Stimulated activated CD4-positive, alpha-beta T cell treated with anti-CD3 and anti-CD28 coated beads, Interleukin-2, amount 100 ng/mL, for 4 hours (primary cell): Measurements from ENCODE around the gene AQR.

Source experiments
- DNase-seq: peaks from one replicate; pipeline ENCODE4 v3.0.0-alpha.2; 2020; ENCODE audit warnings: low read depth

AQR gene

GRCh38 chr15:34879107-34879506, 90.4 kb downstream of the AQR start:
- no peak for DNase-seq

DNA sequence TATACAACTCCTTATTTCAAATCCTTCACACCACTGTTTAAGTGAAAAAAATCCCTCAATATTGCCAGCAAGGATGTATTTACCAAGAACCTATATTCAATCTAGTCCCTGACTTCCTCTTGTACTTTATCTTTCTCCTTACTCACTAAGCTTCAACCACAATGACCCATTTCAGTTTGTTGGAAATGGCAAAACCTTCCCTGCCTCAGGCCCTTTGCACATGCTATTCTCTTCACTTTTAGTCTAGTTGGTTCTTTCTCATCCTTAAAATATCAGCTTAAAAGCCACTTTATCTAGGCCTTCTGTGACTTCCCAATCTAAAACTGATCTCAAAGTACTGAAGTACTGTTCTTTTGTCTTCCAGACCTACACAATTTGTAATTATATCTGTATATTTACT, 92.9 kb downstream of the AQR start:
- no peak for DNase-seq

DNA sequence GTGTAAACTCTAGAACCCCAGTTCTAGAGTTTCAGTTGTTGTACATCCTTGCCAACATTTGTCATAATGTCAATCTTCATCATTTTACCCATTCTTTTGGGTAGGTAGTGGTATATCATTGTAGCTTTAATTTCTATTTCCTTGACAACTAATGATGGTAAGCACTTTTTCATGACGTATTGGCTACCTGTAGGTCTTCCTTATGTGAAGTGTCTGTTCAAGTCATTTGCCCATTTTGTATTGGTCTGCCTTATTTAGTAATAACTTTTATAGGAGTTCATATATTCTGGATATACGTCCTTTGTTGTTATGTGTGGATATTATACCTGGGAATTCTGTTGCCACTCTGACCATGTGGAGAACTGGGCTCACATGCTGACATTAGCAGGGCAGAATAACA, 100.4 kb downstream of the AQR start:
- no peak for DNase-seq

GRCh38 chr15:34865531-34865930, 104.0 kb downstream of the AQR start:
- DNase-seq: no peak

GRCh38 chr15:34861214-34861613, 108.3 kb downstream of the AQR start:
- DNase-seq: no peak

- DNase-seq: no peak
Observed at GRCh38 chr15:34855893-34856292, 113.6 kb downstream of the AQR start.

GRCh38 chr15:34855413-34855812, 114.1 kb downstream of the AQR start:
- DNase-seq: no peak

DNA sequence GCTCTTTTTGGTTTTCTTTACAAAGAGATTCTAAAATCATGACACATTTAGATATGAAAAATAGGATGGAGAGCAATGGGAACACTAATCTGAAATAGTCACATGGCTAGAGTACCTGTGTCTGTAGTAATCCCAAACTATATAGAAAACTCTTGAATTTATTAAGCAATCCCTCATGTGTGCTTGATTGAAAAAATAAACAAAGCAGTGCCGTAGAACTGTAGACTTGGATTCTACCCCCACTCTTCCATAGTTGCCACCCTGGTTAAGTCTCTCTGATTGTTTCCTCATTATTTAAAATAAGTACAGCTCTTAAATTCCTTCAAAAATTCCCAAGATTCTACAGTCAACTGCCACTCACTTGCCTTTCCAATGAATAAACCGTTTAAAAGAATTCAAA, 115.3 kb downstream of the AQR start:
- no peak for DNase-seq

DNA sequence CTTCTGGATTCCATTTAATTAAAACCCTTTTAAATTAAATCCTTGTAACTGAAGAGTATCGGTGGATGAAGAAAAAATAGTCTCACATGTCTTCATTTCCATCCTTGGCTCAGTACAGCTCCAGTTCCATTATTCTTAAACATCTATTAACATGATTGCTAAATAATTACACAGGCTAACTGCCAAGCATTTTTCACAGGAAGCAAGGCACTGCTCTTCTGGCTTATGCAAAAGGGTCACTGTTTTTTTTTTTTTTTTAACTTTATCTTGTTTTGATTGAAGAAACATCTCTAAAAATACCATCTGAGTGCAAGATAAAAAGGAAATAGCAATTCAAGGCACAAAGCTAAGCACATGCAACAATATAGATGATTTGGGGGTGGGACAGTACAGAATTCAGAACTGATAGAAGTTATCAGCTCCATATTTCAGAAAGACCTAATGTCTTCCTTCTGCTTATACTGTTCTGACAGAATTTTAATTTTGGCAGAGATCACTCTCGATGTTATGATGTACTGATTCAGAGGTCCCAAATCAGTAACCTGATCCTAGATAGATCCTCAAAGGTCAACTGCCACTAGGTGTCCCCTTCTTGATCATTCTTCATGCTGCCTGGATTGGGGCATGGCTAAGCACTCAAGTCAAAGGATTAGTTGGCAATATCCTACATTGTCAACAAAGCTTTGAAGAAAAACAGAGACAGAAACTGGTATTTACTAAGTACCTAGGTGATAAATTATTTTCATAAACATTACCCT, 116.4 kb downstream of the AQR start:
- no peak for DNase-seq

DNA sequence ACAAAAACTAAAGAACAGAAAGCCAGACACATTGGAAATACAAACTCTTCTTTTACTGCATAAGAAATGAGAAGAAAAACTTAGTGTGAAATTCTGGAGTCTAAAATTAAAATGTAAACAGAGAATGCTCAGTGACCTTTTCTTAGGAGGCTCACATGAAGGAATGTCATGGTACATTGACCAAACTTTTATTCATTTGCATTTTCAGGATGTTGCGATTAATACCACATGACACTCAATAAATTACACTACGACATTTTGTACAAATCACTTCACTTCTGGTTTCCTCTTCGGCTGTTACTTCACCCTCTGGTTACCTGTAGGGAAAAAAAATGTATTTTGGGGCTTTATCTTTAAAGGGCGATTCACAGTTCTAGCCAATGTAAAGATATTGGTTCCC, 117.8 kb downstream of the AQR start:
- DNase-seq: no peak

DNA sequence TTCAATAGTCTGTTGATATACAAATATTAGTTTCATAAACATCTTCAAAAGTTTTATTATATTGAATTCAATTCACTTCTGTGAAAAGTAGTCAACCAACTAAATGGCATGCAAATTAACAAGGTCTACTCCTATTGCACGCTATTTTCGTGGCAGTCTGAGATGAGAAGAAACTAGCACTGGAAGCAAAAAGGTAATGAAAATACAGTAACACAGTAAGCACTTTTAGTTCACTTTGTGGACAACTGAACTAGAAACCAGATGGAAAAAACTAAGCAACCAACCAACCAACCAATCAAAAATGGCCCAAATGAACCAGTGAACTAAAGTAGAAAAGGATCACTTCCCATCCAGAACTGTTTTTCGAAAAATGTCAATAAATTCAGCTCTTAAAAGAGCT, 118.5 kb downstream of the AQR start:
- DNase-seq: no peak

GRCh38 chr15:34850121-34850520, 119.4 kb downstream of the AQR start:
- DNase-seq: no peak

GRCh38 chr15:34849364-34849959, 120.1 kb downstream of the AQR start:
- DNase-seq: no peak

DNA sequence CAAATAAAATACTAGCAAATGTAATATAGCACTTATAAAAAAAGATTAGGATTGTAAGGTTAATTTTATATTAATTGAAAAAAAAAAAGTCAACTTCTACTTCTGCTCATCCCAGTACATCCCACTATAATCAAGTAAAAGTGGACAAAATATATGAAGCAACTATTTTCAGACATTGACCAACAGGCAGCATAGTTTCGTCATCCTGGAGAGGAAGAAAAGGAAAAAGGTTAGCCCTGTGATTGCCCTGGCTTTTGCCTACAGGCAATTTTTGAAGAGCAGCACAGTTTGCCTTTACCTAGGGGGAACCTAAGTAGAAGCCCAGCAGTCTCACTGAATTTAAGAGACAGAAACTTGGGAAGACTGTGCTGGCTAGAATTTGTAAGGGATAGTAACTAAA, 121.9 kb downstream of the AQR start:
- no peak for DNase-seq

- DNase-seq: no peak
Observed at GRCh38 chr15:34841262-34841725, 128.2 kb downstream of the AQR start.

- DNase-seq: no peak
Observed at GRCh38 chr15:34838282-34838681, 131.3 kb downstream of the AQR start.

- DNase-seq: no peak
Observed at GRCh38 chr15:34837246-34838016, 132.1 kb downstream of the AQR start.

DNA sequence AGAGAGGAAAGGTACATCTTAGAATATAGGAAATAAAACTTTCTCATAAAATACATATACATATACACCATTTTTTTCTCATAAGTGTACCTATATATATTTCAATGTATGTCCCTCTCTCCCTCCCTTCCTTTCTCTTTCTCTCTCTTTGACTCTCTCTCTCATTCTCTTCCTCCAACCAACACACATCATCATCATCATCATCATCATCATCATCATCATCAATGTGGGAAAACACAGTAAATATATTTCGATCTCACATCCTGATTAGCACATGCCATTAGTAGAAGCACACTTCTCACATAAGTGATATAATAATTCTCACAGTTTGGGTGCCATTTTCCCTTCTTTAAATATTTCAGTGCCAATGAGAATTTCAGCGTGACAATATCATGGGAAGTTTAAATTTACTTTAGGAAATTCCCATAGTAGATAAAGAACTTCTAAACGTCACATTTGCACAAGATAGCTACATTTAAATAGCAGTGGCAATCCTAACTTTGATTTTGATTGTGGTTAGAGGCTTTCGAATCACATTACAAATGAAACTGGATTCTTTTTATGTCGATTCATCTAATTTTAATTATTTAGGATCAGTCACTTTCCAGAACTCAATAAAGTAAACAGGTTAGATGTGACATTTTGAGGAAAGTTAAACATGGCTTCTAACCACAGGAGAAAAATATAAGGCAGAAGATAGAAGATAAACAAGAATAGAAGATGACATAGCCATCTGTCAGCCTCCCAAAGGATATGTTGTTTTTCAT, 141.2 kb downstream of the AQR start:
- DNase-seq: no peak

- DNase-seq: no peak
Observed at GRCh38 chr15:34821831-34822230, 147.7 kb downstream of the AQR start.

- DNase-seq: no peak
Observed at GRCh38 chr15:34820110-34820509, 149.4 kb downstream of the AQR start.

DNA sequence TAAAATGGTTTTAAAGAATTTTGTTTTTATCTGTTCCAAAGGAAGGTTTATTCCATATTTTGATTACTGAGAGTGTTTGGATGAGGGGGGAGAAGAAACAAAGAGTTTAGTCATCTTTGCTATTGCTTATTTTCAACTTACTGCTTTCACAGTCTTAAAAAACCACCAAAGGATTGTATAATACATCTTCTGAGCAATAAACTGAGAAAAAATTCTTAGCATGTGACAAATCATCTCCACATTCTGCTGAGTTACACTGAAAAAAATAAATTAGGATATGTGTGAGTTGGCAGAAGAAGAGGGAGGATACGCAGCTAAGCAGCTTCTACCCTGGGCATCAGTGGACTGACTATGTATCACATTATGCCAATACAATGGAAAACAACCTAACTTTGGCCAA, 151.0 kb downstream of the AQR start:
- no peak for DNase-seq

DNA sequence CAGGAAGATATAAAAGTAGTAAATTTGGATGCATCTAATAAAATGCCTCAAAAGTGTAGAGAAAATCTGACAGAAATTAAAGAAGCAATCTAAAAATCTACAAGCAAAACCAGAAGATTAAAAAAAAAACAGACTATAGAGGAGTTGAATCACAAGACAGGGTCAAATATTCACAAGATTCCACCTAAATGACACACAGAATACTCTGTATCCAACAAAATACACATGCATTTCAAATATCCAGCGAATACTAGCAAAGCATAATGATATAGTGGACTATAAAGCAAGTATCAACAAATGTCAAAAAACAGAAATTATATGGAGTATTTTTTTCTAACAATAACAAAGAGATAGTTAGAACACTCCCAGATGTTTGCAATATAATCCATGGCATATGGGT, 153.7 kb downstream of the AQR start:
- DNase-seq: no peak
